Measurements from ENCODE around the gene PI4KB. TPM values are rescaled to one million over a fixed set of nuclear protein-coding genes. Genes with fewer than 3 reads are reported as not detected.

The PI4KB gene

GRCh38 chr1:151243683-151244216, 83.5 kb downstream of the PI4KB start:
- Histone ChIP-seq H4K8ac (ENCODE audit: low read depth, low read length) (no peak overlapping the region), H3K18ac (ENCODE audit: low read length) (no peak overlapping the region), H4K91ac (ENCODE audit: low read depth, low read length, poor library complexity) (no peak overlapping the region), H3K9ac (ENCODE audit: low read depth, low read length, poor library complexity) (no peak overlapping the region), H3K36me3 (replicated peaks in 1 of 2; ENCODE audit: control insufficient read depth in 2 of 2, insufficient read depth in 2 of 2, low read length in 2 of 2) (peaks cover 49 to 100% of the 10 kb centered on the region in 2 donors), H3K4me3 (ENCODE audit: low read length in 2 of 2) (no peak overlapping the region), H3K4me2 (ENCODE audit: insufficient read depth, low read length, poor library complexity, severe bottlenecking) (no peak overlapping the region), H2BK15ac (ENCODE audit: low read length) (no peak overlapping the region), H3K23ac (ENCODE audit: low read depth, low read length, poor library complexity) (no peak overlapping the region), H3K4ac (ENCODE audit: low read length) (no peak overlapping the region), H2AFZ (ENCODE audit: low read length) (no peak overlapping the region), H3K4me1 (ENCODE audit: control insufficient read depth in 2 of 2, insufficient read depth in 1 of 2, low read depth in 1 of 2, low read length in 2 of 2) (no peaks in the 10 kb centered on the region), H3K79me1 (ENCODE audit: low read depth, low read length) (no peaks in the 10 kb centered on the region), H3K27me3 (ENCODE audit: control insufficient read depth in 3 of 3, insufficient read depth in 3 of 3, low read depth in 1 of 3, low read length in 3 of 3) (no peaks in the 10 kb centered on the region), H3K27ac (replicated peaks; ENCODE audit: low read length) (no peak overlapping the region), H3K14ac (ENCODE audit: low read length) (no peak overlapping the region), H3K9me3 (replicated peaks in 1 of 2; ENCODE audit: control insufficient read depth in 2 of 2, insufficient read depth in 1 of 2, low read depth in 1 of 2, low read length in 2 of 2) (no peaks in the 10 kb centered on the region), H2BK120ac (ENCODE audit: low read depth, low read length) (no peak overlapping the region), H2BK5ac (ENCODE audit: low read length) (no peak overlapping the region), H2BK12ac (ENCODE audit: low read length) (no peak overlapping the region), H2AK5ac (ENCODE audit: low read depth, low read length) (no peak overlapping the region)
- WGBS, 2 donors (ENCODE audit: extremely low coverage in 2 of 2, insufficient read length in 2 of 2, insufficient replicate concordance in 1 of 2): no CpG with 5 or more reads among the region's 5 CpGs
- no peak for DNase-seq (ENCODE audit: low spot score)

GRCh38 chr1:151242442-151242841, 84.8 kb downstream of the PI4KB start:
- H3K4me2 ChIP-seq (ENCODE audit: insufficient read depth, low read length, poor library complexity, severe bottlenecking): no peak overlapping the region
- no peak overlapping the region for H3K27ac ChIP-seq (replicated peaks; ENCODE audit: low read length)
- H3K9ac ChIP-seq (ENCODE audit: low read depth, low read length, poor library complexity): no peak overlapping the region
- H3K18ac ChIP-seq (ENCODE audit: low read length): no peak overlapping the region
- H3K4ac ChIP-seq (ENCODE audit: low read length): no peak overlapping the region
- H2AFZ ChIP-seq (ENCODE audit: low read length): no peak overlapping the region
- H2BK5ac ChIP-seq (ENCODE audit: low read length): no peak overlapping the region
- H3K23ac ChIP-seq (ENCODE audit: low read depth, low read length, poor library complexity): no peak overlapping the region
- no peak overlapping the region for H3K4me3 ChIP-seq (ENCODE audit: low read length in 2 of 2)
- no peak overlapping the region for H2AK5ac ChIP-seq (ENCODE audit: low read depth, low read length)
- no peak overlapping the region for H2BK12ac ChIP-seq (ENCODE audit: low read length)
- no peak overlapping the region for H2BK15ac ChIP-seq (ENCODE audit: low read length)
- no CpG with 5 or more reads among the region's 2 CpGs for WGBS, 2 donors (ENCODE audit: extremely low coverage in 2 of 2, insufficient read length in 2 of 2, insufficient replicate concordance in 1 of 2)
- peaks cover 51 to 100% of the 10 kb centered on the region in 2 donors for H3K36me3 ChIP-seq (replicated peaks in 1 of 2; ENCODE audit: control insufficient read depth in 2 of 2, insufficient read depth in 2 of 2, low read length in 2 of 2)
- no peak overlapping the region for H3K14ac ChIP-seq (ENCODE audit: low read length)
- no peak overlapping the region for H4K91ac ChIP-seq (ENCODE audit: low read depth, low read length, poor library complexity)
- H3K79me1 ChIP-seq (ENCODE audit: low read depth, low read length): no peaks in the 10 kb centered on the region
- no peaks in the 10 kb centered on the region for H3K27me3 ChIP-seq (ENCODE audit: control insufficient read depth in 3 of 3, insufficient read depth in 3 of 3, low read depth in 1 of 3, low read length in 3 of 3)
- H4K8ac ChIP-seq (ENCODE audit: low read depth, low read length): no peak overlapping the region
- H3K4me1 ChIP-seq (ENCODE audit: control insufficient read depth in 2 of 2, insufficient read depth in 1 of 2, low read depth in 1 of 2, low read length in 2 of 2): no peaks in the 10 kb centered on the region
- H2BK120ac ChIP-seq (ENCODE audit: low read depth, low read length): no peak overlapping the region
- DNase-seq (ENCODE audit: low spot score): no peak
- no peaks in the 10 kb centered on the region for H3K9me3 ChIP-seq (replicated peaks in 1 of 2; ENCODE audit: control insufficient read depth in 2 of 2, insufficient read depth in 1 of 2, low read depth in 1 of 2, low read length in 2 of 2)

Small RNA genes lying within 50 kb of the gene (small RNA-seq; reads per million reads assigned to genes)
- gene RN7SL444P (ENCODE audit: insufficient read depth): not detected

All from neuronal stem cell (in vitro differentiated cells).